Activated CD8-positive, alpha-beta T cell treated with anti-CD3 and anti-CD28 coated beads, Interleukin-2, amount 10 ng/mL, durations not matched to agents 7 days and 5 days (primary cell): ENCODE measurements around the gene SMCR8. TPM values are rescaled to one million over a fixed set of nuclear protein-coding genes. Genes with fewer than 3 reads are reported as not detected.
"Not testable (repeated sequence)": the region's sequence is repeated elsewhere in the genome, so short reads cannot be mapped to it uniquely, and the experiment has no call there.

Source experiments
- ATAC-seq: fragments of 150-1000 bp; cut with Tn5 transposase; one replicate; pipeline ENCODE4 v1.10.0; 2021; ENCODE audit warnings: moderate library complexity
- CTCF ChIA-PET: fragments of 350-600 bp; sonication (Branson Sonifier 250); formaldehyde crosslinking; loops from one replicate; lab custom pipeline; 2021; ENCODE audit warnings: antibody characterized with exemption; lab: Charles Lee
- POLR2A ChIA-PET: fragments of 350-600 bp; sonication (Branson Sonifier 250); formaldehyde crosslinking; loops from one replicate; lab custom pipeline; 2021; ENCODE audit warnings: antibody characterized with exemption; lab: Charles Lee
- DNase-seq: peaks from one replicate; pipeline ENCODE4 v3.0.0-alpha.2; 2020
- H3K27ac Mint-ChIP-seq: one replicate; pipeline ENCODE4 v1.8.0; 2021; ENCODE audit warnings: mild to moderate bottlenecking, mixed read lengths
- H3K27me3 Mint-ChIP-seq: one replicate; pipeline ENCODE4 v1.8.0; 2021; ENCODE audit warnings: low read depth, mixed read lengths
- H3K36me3 Mint-ChIP-seq: one replicate; pipeline ENCODE4 v1.8.0; 2021; ENCODE audit warnings: low read depth, mixed read lengths
- H3K4me1 Mint-ChIP-seq: one replicate; pipeline ENCODE4 v1.8.0; 2021; ENCODE audit warnings: low read depth, mixed read lengths
- H3K4me3 Mint-ChIP-seq: one replicate; pipeline ENCODE4 v1.8.0; 2021; ENCODE audit warnings: mild to moderate bottlenecking, mixed read lengths
- H3K9me3 Mint-ChIP-seq: one replicate; pipeline ENCODE4 v1.8.0; 2022; ENCODE audit warnings: mixed read lengths; ENCODE audit not compliant: insufficient read depth
- total RNA-seq, 2 experiments: library from RNA; stranded (reverse); gene quantifications; one replicate each; pipeline ENCODE4 v1.2.3, GENCODE V29; 2021

SMCR8 gene
- total RNA-seq, 2 experiments from 2014 or later, result 23.7 TPM

DNA sequence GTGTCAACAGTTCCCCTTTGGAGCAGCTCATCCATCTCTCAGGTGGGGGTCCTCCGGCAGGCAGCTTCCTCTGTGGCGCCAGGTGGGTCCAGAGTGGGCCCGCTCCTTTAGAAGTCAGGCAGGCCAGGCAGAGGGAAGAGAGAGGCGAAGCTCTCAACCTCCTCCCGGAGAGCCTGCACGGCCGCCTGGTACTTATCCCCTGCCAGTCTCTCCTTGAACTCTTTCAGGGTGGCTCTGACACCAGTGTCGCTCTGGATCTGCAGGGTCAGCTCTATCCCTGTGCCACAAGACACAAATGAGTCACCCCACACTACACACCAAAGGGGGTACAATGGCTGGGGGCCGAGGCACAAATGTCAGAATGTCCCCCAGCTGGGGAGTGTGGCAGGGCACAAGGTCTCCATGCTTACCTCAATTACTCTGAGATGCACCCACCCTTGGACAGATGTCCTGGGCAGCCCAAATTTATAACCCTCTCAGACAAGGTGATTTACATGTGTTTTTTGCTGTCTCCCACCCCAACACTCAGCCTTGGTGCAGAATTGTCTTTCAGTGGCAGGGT is 13.6 kb downstream of the SMCR8 start:
- H3K9me3 Mint-ChIP-seq, result no peaks in the 10 kb centered on the region
- no peak overlapping the region for H3K27ac Mint-ChIP-seq
- peaks cover 24% of the 10 kb centered on the region for H3K4me1 Mint-ChIP-seq
- H3K36me3 Mint-ChIP-seq, result peaks cover 56% of the 10 kb centered on the region
- CTCF ChIA-PET, result no interaction called here
- H3K27me3 Mint-ChIP-seq, result no peaks in the 10 kb centered on the region
- POLR2A ChIA-PET, result interaction anchor here (1.0 to 1.1 kb wide), 2 partner anchors 13 to 14 kb away, joined by 3 read pairs; partner anchors contain the start of gene TOP3A
- H3K4me3 Mint-ChIP-seq, result no peak overlapping the region
- ATAC-seq (no peak), DNase-seq (no peak)

DNA sequence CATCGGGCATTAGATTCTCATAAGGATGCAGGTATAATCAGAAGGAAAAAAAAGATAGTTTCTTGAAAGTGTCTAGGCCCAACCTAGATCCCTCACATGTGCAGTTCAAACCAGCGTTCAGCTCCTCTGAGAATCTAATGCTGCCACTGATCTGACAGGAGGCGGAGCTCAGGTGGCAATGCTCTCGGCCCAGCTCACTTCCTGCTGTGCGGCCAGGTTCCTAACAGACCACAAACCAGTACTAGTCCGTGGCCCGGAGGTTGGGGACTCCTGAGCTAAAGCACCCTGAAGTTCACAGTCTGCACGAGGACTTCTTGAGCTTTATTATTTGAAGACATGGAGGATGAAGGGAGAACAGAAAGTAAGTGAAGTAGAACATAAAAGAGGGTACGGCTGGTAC is 16.8 kb downstream of the SMCR8 start:
- DNase-seq (peak; percentile 65), ATAC-seq (peak; percentile 70)
- Mint-ChIP-seq H3K4me1 (peaks cover 24% of the 10 kb centered on the region), H3K9me3 (no peaks in the 10 kb centered on the region), H3K36me3 (peaks cover 54% of the 10 kb centered on the region), H3K27me3 (no peaks in the 10 kb centered on the region), H3K27ac (peak overlapping the region; percentile 86), H3K4me3 (no peak overlapping the region)
- ChIA-PET POLR2A (no interaction called here), CTCF (interaction anchor here (1.2 to 1.6 kb wide), 2 partner anchors 11 to 113 kb away, joined by 3 to 4 read pairs; no protein-coding TSS in a partner anchor)

DNA sequence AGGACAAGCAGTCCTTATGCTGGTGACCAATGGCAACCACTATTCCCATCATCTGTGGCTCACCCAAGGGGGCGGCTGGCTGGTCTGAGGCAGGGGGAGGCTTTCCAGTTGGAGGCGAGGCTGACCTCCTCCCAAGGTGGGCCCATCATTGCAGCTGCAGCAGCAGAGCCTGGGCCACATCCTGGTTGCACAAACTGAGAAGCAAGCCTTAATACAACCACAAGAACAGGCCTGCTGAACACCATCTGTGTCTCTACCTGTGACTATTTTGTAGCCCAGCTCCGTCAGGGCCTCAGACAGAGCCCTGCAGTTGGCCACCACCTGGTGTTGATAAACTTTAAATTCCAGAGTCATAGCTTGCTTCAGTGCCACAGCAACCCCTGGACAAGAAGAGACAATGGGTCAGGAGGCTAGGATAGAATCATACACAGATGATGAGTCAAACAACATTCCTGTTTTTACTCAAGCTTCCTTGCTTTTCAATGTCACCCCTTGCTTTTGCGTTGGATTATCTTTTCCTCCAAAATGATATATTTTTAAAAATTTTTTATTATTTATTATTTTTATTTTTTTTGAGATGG is 17.9 kb downstream of the SMCR8 start:
- peak; percentile 48 for ATAC-seq
- H3K36me3 Mint-ChIP-seq, result peaks cover 55% of the 10 kb centered on the region
- H3K9me3 Mint-ChIP-seq, result no peaks in the 10 kb centered on the region
- peak overlapping the region; percentile 86 for H3K27ac Mint-ChIP-seq
- no peaks in the 10 kb centered on the region for H3K27me3 Mint-ChIP-seq
- no peak overlapping the region for H3K4me3 Mint-ChIP-seq
- H3K4me1 Mint-ChIP-seq, result peaks cover 24% of the 10 kb centered on the region
- ChIA-PET CTCF (interaction anchor here (1.2 to 1.6 kb wide), 2 partner anchors 13 to 114 kb away, joined by 3 to 4 read pairs; no protein-coding TSS in a partner anchor), POLR2A (interaction anchor here (0.7 kb wide), 1 partner anchor 16 kb away, joined by 3 read pairs; no protein-coding TSS in a partner anchor)
- DNase-seq, result no peak

DNA sequence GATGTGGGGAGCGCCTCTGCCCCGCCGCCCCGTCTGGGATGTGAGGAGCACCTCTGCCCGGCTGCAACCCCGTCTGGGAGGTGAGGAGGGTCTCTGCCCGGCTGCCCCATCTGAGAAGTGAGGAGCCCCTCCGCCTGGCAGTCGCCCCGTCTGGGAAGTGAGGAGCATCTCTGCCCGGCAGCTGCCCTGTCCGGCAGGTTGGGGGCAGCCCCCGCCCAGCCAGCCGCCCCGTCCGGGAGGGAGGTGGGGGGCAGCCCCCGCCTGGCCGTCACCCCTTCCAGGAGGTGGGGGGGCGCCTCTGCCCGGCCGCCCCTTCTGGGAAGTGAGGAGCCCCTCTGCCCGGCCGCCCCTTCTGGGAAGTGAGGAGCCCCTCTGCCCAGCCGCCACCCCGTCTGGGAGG is 23.1 kb downstream of the SMCR8 start:
- H3K4me3 Mint-ChIP-seq, CTCF ChIA-PET, ATAC-seq, DNase-seq, H3K27ac Mint-ChIP-seq, H3K27me3 Mint-ChIP-seq, POLR2A ChIA-PET, H3K4me1 Mint-ChIP-seq, H3K9me3 Mint-ChIP-seq: not testable (repeated sequence)
- H3K36me3 Mint-ChIP-seq, result peaks cover 57% of the 10 kb centered on the region

- CTCF ChIA-PET, result no interaction called here
- H3K27ac Mint-ChIP-seq, result no peak overlapping the region
- H3K4me3 Mint-ChIP-seq, result no peak overlapping the region
- ATAC-seq (no peak), DNase-seq (no peak)
- H3K36me3 Mint-ChIP-seq, result peaks cover 58% of the 10 kb centered on the region
- H3K27me3 Mint-ChIP-seq, result no peaks in the 10 kb centered on the region
- POLR2A ChIA-PET, result no interaction called here
- peaks cover 4% of the 10 kb centered on the region for H3K4me1 Mint-ChIP-seq
- no peaks in the 10 kb centered on the region for H3K9me3 Mint-ChIP-seq
These were observed 24.8 kb downstream of the SMCR8 start for GRCh38 chr17:18339933-18340332.

DNA sequence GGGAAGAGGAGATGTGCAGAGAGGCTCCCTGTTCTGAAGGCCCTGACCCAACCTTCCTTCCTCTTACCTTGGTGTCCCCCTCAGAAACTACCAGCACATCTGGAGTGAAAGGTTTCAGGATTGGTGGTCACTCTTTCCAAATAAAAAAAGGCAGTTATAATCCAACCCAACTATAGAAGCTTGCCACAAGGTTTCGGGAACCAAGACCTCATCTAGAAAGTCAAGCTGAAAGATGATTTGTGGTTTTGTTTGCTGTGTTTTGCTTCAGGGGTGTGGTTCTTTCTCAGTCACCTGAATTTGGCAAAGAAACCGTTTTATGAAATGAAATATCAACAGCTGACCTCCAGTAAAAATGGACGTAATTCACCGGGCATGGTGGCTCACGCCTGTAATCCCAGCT is 28.9 kb downstream of the SMCR8 start:
- Mint-ChIP-seq H3K36me3 (peaks cover 57% of the 10 kb centered on the region), H3K27me3 (no peaks in the 10 kb centered on the region), H3K27ac (no peak overlapping the region), H3K9me3 (no peaks in the 10 kb centered on the region), H3K4me3 (no peak overlapping the region), H3K4me1 (peaks cover 4% of the 10 kb centered on the region)
- DNase-seq (no peak), ATAC-seq (no peak)
- ChIA-PET CTCF (no interaction called here), POLR2A (interaction anchor here (0.7 kb wide), 1 partner anchor 84 kb away, joined by 3 read pairs; the partner anchor contains the start of gene MIEF2)

GRCh38 chr17:18353541-18353940 is 38.4 kb downstream of the SMCR8 start:
- ATAC-seq (no peak), DNase-seq (no peak)
- Mint-ChIP-seq H3K4me3 (no peak overlapping the region), H3K36me3 (peaks cover 26% of the 10 kb centered on the region), H3K9me3 (no peaks in the 10 kb centered on the region), H3K4me1 (no peaks in the 10 kb centered on the region), H3K27me3 (no peaks in the 10 kb centered on the region), H3K27ac (no peak overlapping the region)
- ChIA-PET POLR2A (no interaction called here), CTCF (interaction anchor here (1.0 kb wide), 1 partner anchor 33 kb away, joined by 4 read pairs; no protein-coding TSS in a partner anchor)

DNA sequence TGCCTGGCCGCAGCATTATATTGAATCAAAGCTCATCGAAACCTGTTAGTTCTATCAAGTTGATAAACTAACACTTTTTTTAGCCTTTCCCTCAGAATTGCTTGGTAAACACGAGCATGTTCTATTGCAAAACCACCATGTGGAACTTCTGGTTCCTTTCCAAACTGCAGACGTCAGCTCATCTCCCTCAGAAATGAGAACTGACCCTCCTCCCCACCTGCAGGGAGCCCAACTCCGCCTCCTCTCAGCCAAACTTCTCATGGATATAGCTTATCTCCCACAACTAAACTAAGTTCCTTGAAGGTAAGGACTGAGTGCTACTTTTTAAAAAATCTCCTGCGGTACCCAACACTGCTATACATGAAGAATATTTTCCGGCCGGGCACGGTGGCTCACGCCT is 41.5 kb downstream of the SMCR8 start:
- no peak overlapping the region for H3K4me3 Mint-ChIP-seq
- POLR2A ChIA-PET, result no interaction called here
- H3K27ac Mint-ChIP-seq, result no peak overlapping the region
- H3K9me3 Mint-ChIP-seq, result no peaks in the 10 kb centered on the region
- ATAC-seq, result no peak
- no peak for DNase-seq
- H3K36me3 Mint-ChIP-seq, result peaks cover 37% of the 10 kb centered on the region
- CTCF ChIA-PET, result interaction anchor here (0.6 kb wide), 1 partner anchor 271 kb away, joined by 3 read pairs; no protein-coding TSS in a partner anchor
- H3K27me3 Mint-ChIP-seq, result no peaks in the 10 kb centered on the region
- peaks cover 10% of the 10 kb centered on the region for H3K4me1 Mint-ChIP-seq

- peaks cover 23% of the 10 kb centered on the region for H3K4me1 Mint-ChIP-seq
- DNase-seq, result no peak
- no peaks in the 10 kb centered on the region for H3K9me3 Mint-ChIP-seq
- peaks cover 22% of the 10 kb centered on the region for H3K36me3 Mint-ChIP-seq
- CTCF ChIA-PET, result no interaction called here
- H3K27me3 Mint-ChIP-seq, result no peaks in the 10 kb centered on the region
- no peak overlapping the region for H3K27ac Mint-ChIP-seq
- H3K4me3 Mint-ChIP-seq, result no peak overlapping the region
- POLR2A ChIA-PET, result no interaction called here
- no peak for ATAC-seq
These were observed 45.4 kb downstream of the SMCR8 start for GRCh38 chr17:18360518-18360917.

- peaks cover 23% of the 10 kb centered on the region for H3K4me1 Mint-ChIP-seq
- POLR2A ChIA-PET, result interaction anchor here (0.9 kb wide), 1 partner anchor 15 kb away, joined by 3 read pairs; no protein-coding TSS in a partner anchor
- ATAC-seq, result no peak
These were observed 47.0 kb downstream of the SMCR8 start for GRCh38 chr17:18361837-18362697.

GRCh38 chr17:18362698-18363100 is 47.6 kb downstream of the SMCR8 start:
- peak overlapping the region; percentile 83 for H3K27ac Mint-ChIP-seq
- POLR2A ChIA-PET, result interaction anchor here (0.9 kb wide), 1 partner anchor 16 kb away, joined by 3 read pairs; no protein-coding TSS in a partner anchor
- peaks cover 16% of the 10 kb centered on the region for H3K36me3 Mint-ChIP-seq
- CTCF ChIA-PET, result interaction anchor here (0.7 to 0.8 kb wide), 2 partner anchors 13 to 147 kb away, joined by 3 read pairs; no protein-coding TSS in a partner anchor
- peaks cover 3% of the 10 kb centered on the region for H3K27me3 Mint-ChIP-seq
- H3K9me3 Mint-ChIP-seq, result no peaks in the 10 kb centered on the region
- peaks cover 23% of the 10 kb centered on the region for H3K4me1 Mint-ChIP-seq
- peak overlapping the region; percentile 91 for H3K4me3 Mint-ChIP-seq
- DNase-seq, result peak; percentile 45
- peak; percentile 9 for ATAC-seq

More at GRCh38 chr17:18361837-18362697, 47.0 kb downstream of the SMCR8 start:
- DNase-seq, result no peak
- Mint-ChIP-seq H3K4me3 (peak overlapping the region; percentile 91), H3K9me3 (no peaks in the 10 kb centered on the region), H3K27ac (peak overlapping the region; percentile 83), H3K27me3 (no peaks in the 10 kb centered on the region), H3K36me3 (peaks cover 16% of the 10 kb centered on the region)
- CTCF ChIA-PET, result interaction anchor here (0.8 kb wide), 1 partner anchor 146 kb away, joined by 3 read pairs; no protein-coding TSS in a partner anchor
